SU-DHL-6 (cell line): ENCODE data around the gene IKBKG.
A peak's percentile ranks its signal among the peaks of the same experiment; 100 is the strongest.
"Not testable (repeated sequence)": the region's sequence is repeated elsewhere in the genome, so short reads cannot be mapped to it uniquely, and the experiment has no call there.

Source experiments
- H2AFZ ChIP-seq: fragments of 200-600 bp; sonication (generic); 2 replicates; pipeline ENCODE4 v1.6.1; 2014; ENCODE audit warnings: low read depth, mild to moderate bottlenecking, moderate library complexity, mixed read lengths, antibody characterized with exemption, low read length; ENCODE audit not compliant: severe bottlenecking
- H3F3A ChIP-seq: fragments of 200-600 bp; shearing (Covaris generic); 2 replicates; pipeline ENCODE4 v1.6.0; 2016; ENCODE audit warnings: antibody characterized with exemption, mild to moderate bottlenecking; ENCODE audit not compliant: insufficient read depth
- H3K27ac ChIP-seq: fragments of 200-600 bp; sonication (generic); 2 replicates; pipeline ENCODE4 v1.5.1; 2016; ENCODE audit warnings: low read depth, mild to moderate bottlenecking, low read length, moderate library complexity, mixed read lengths
- H3K27me3 ChIP-seq: fragments of 200-600 bp; sonication (generic), shearing (Covaris generic); 2 replicates; pipeline ENCODE4 v1.6.0; 2014; ENCODE audit warnings: mild to moderate bottlenecking, low read length
- H3K36me3 ChIP-seq: fragments of 200-600 bp; sonication (generic); 2 replicates; pipeline ENCODE4 v1.6.1; 2014; ENCODE audit warnings: mild to moderate bottlenecking, low read length, mixed read lengths
- H3K4me2 ChIP-seq: fragments of 300-600, 200-600 bp; shearing (Covaris generic), sonication (generic); 2 replicates; pipeline ENCODE4 v1.6.0; 2014; ENCODE audit warnings: low read length, low read depth, mild to moderate bottlenecking; ENCODE audit not compliant: poor library complexity, severe bottlenecking
- H3K4me3 ChIP-seq: fragments of 200-600 bp; sonication (generic); 2 replicates; pipeline ENCODE4 v1.5.1; 2014; ENCODE audit warnings: antibody characterized with exemption, low read length, mild to moderate bottlenecking, mixed read lengths; ENCODE audit not compliant: insufficient read depth, poor library complexity, severe bottlenecking
- H3K79me2 ChIP-seq: fragments of 200-600 bp; sonication (generic); 2 replicates; pipeline ENCODE4 v1.6.1; 2014; ENCODE audit warnings: mild to moderate bottlenecking, low read length, moderate library complexity; ENCODE audit not compliant: insufficient read depth
- H3K9ac ChIP-seq: fragments of 200-600 bp; sonication (generic); 2 replicates; pipeline ENCODE4 v1.7.0; 2014; ENCODE audit warnings: mild to moderate bottlenecking, low read length
- H3K9me2 ChIP-seq: fragments of 200-600 bp; sonication (generic); replicated peaks from 2 replicates; pipeline ENCODE4 v1.6.1; 2014; ENCODE audit warnings: low read length; ENCODE audit not compliant: insufficient read depth
- H3K9me3 ChIP-seq: fragments of 200-600 bp; sonication (generic); 2 replicates; pipeline ENCODE4 v1.6.1; 2014; ENCODE audit warnings: low read length, mixed read lengths; ENCODE audit not compliant: insufficient read depth
- H4K20me1 ChIP-seq: fragments of 200-600 bp; sonication (generic); 2 replicates; pipeline ENCODE4 v1.6.1; 2014; ENCODE audit warnings: low read depth, mild to moderate bottlenecking, antibody characterized with exemption, low read length, moderate library complexity, mixed read lengths
- EZH2phosphoT487 ChIP-seq: fragments of 200-600 bp; sonication (generic), shearing (Covaris generic); conservative IDR thresholded peaks from 2 replicates; pipeline ENCODE4 v1.6.1; 2018; ENCODE audit warnings: mild to moderate bottlenecking, antibody characterized with exemption, low read length, moderate library complexity, mixed read lengths
- TF ChIP-seq, protein P1 (sequence below): fragments of 200-600 bp; sonication (generic); IDR thresholded peaks from one replicate; pipeline ENCODE4 v1.5.1; 2017; ENCODE audit warnings: antibody characterized with exemption, mild to moderate bottlenecking, low read length, moderate library complexity; ENCODE audit not compliant: insufficient read depth, poor library complexity, severe bottlenecking

The IKBKG gene

DNA sequence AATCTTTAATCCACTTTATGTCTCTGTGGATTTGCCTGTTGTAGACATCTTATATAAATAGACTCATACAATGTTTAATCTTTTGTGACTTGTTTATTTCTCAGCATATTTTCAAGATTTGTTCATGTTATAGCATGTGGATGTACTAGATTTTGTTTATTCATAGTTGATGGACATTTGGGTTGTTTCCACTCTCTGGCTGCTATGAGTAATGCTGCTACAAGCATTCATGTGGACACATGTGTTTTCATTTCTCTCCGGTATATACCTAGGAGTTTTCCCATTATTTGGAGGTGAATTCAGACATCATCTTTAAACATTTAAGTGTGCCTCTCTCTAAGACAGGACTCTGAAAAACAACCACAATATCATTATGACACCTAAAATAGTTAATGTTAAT lies 2.3 kb downstream of the IKBKG start:
- Histone ChIP-seq H3K27me3 (no peaks in the 10 kb centered on the region), H3K9ac (0 out of 2 replicates have a peak overlapping the region, but pooled peaks have one; percentile 2), H3K9me2 (no peaks in the 10 kb centered on the region), H3F3A (peaks cover 8% of the 10 kb centered on the region; the same call in 1 of the 2 replicates), H3K9me3 (no peaks in the 10 kb centered on the region), H3K4me3 (no peak overlapping the region), H3K79me2 (peaks cover 43% of the 10 kb centered on the region), H4K20me1 (no peaks in the 10 kb centered on the region), H3K4me2 (peak overlapping the region; percentile 33), H3K27ac (no peak overlapping the region), H3K36me3 (no peaks in the 10 kb centered on the region), H2AFZ (no peak overlapping the region)
- TF ChIP-seq, protein P1, sequence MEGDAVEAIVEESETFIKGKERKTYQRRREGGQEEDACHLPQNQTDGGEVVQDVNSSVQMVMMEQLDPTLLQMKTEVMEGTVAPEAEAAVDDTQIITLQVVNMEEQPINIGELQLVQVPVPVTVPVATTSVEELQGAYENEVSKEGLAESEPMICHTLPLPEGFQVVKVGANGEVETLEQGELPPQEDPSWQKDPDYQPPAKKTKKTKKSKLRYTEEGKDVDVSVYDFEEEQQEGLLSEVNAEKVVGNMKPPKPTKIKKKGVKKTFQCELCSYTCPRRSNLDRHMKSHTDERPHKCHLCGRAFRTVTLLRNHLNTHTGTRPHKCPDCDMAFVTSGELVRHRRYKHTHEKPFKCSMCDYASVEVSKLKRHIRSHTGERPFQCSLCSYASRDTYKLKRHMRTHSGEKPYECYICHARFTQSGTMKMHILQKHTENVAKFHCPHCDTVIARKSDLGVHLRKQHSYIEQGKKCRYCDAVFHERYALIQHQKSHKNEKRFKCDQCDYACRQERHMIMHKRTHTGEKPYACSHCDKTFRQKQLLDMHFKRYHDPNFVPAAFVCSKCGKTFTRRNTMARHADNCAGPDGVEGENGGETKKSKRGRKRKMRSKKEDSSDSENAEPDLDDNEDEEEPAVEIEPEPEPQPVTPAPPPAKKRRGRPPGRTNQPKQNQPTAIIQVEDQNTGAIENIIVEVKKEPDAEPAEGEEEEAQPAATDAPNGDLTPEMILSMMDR, result no peak
- TF ChIP-seq EZH2phosphoT487, result no peak

DNA sequence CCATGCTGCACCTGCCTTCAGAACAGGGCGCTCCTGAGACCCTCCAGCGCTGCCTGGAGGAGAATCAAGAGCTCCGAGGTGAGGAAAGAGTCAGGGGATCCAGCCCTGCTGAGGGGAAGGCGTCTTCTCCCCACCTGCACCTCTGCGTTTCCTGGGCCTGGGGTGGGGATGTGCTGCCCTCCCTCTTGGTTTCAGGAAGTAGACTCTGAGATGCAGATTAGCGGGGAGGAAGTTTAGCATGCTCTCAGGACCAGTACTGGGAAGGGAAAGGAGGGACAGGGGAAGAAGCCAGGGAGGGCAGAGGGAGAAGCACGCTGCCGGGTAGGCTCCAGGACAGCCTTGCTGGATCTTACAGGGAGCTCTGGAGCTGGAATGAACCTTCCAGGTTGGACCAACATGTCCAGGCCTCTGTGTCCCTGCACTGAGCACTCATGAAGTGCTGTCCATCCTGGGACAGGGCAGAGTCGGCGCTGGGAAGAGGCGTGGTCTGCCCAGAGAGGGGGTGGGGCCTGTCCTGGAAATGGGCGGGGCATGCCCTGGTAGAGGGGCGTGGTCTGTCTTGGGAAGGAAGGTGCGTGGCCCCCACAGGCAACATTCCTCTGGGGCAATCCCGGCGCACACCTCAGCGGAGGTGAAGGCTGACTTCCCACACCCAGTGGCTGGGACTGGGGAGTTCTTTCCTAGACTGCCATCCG lies 4.8 kb downstream of the IKBKG start:
- H3K79me2 ChIP-seq, result peaks cover 36% of the 10 kb centered on the region
- H3K9me3 ChIP-seq, H3K9ac ChIP-seq, H3K27me3 ChIP-seq, H4K20me1 ChIP-seq, H2AFZ ChIP-seq, H3K4me2 ChIP-seq, H3K27ac ChIP-seq, H3K4me3 ChIP-seq, H3K9me2 ChIP-seq, H3F3A ChIP-seq, H3K36me3 ChIP-seq: not testable (repeated sequence)

DNA sequence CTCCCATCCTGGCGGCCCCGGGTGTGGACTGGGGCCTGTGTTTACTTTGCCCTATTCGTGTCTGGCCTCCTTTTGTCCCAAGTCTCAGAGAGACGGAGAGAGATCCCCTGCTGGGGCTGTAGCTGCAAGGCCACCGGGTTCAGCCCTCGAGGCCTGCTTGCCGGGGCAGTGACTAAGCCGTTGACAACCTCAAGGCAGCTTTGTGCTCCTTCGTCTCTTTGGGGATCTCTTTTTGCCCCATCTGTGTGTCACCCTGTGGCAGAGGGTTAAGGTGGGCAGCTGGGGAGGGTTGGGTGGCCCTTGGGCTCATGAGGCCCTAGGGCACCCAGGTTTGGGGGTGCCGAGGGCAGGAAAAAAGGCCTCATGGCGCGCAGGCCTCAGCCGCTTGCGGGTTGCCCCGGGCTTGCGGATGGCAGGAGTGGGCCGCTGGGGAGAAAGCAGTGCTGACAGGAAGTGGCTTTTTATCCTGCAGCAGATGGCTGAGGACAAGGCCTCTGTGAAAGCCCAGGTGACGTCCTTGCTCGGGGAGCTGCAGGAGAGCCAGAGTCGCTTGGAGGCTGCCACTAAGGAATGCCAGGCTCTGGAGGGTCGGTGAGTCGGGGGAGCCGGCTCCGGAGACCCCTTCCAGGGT lies 10.8 kb downstream of the IKBKG start:
- H3K36me3 ChIP-seq, H3K9me3 ChIP-seq, H3K4me3 ChIP-seq, H3K9me2 ChIP-seq, H3K27me3 ChIP-seq, H3F3A ChIP-seq, H3K27ac ChIP-seq, H3K9ac ChIP-seq, H3K79me2 ChIP-seq, H3K4me2 ChIP-seq, H2AFZ ChIP-seq, H4K20me1 ChIP-seq: not testable (repeated sequence)

DNA sequence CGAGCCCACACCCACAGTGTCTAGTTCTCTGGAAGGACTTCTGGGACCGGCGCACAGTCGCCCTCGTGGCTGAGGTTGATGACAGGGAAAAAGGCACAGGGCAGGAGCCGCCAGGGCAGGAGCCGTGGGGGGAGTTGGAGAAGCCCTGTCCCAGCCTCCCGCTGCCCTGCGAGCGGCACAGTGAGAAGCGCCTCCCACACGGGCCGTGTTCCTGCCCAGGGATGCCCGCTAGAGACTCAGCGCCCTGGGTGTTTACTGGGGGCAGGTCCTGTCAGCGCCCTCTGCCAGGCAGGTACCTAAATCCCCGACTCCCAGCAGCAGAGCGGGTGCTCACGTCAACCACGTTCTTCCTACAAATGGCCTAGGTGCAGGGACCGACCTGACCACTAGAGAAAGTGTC lies 11.5 kb downstream of the IKBKG start:
- H3K4me3 ChIP-seq, H3K36me3 ChIP-seq, H3K79me2 ChIP-seq, H3K9me2 ChIP-seq, H3K27ac ChIP-seq, H3K4me2 ChIP-seq, H3K9me3 ChIP-seq, H3K27me3 ChIP-seq, H2AFZ ChIP-seq, H4K20me1 ChIP-seq, H3K9ac ChIP-seq, H3F3A ChIP-seq: not testable (repeated sequence)

DNA sequence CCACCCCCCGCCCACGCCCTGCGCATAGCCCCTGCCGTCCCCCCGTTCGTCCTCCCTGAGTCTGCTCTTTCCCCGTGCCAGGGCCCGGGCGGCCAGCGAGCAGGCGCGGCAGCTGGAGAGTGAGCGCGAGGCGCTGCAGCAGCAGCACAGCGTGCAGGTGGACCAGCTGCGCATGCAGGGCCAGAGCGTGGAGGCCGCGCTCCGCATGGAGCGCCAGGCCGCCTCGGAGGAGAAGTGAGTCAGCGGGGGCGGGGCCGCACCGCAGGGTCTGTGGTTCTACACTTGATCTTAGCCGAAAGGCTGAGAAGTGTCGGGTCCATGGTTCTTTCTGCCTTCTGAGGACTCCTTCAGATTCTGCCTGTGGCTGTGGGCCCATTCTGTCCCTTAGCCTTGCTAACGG lies 12.9 kb downstream of the IKBKG start:
- H3K79me2 ChIP-seq, H3K27me3 ChIP-seq, H3F3A ChIP-seq, H3K4me3 ChIP-seq, H3K9me3 ChIP-seq, H4K20me1 ChIP-seq, H3K4me2 ChIP-seq, H3K9ac ChIP-seq, H2AFZ ChIP-seq, H3K9me2 ChIP-seq, H3K27ac ChIP-seq, H3K36me3 ChIP-seq: not testable (repeated sequence)

DNA sequence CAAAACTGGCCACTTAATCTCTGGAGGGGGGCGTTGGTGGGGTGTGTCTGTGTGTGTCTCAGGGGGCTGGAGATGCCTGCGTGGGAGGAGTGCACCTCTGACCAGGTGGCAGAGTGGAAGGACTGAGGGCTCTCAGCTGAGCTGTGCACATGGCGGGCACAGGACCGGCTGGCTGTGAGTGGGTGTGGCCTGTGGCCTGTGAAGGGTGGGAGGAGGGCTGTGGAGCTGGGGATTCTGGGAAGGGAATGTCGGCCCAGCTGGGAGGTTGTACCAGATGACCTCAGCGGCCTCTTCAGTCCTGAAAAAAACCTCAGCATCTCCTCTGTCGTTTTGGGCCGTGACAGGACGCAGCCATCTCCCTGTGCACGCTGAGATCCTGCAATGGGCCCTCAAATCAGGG lies 14.9 kb downstream of the IKBKG start:
- not testable (repeated sequence) for H3K36me3 ChIP-seq, H3K9ac ChIP-seq, H4K20me1 ChIP-seq, H3F3A ChIP-seq, H2AFZ ChIP-seq, H3K27me3 ChIP-seq, H3K27ac ChIP-seq, H3K4me3 ChIP-seq, H3K9me2 ChIP-seq, H3K4me2 ChIP-seq, H3K79me2 ChIP-seq, H3K9me3 ChIP-seq

DNA sequence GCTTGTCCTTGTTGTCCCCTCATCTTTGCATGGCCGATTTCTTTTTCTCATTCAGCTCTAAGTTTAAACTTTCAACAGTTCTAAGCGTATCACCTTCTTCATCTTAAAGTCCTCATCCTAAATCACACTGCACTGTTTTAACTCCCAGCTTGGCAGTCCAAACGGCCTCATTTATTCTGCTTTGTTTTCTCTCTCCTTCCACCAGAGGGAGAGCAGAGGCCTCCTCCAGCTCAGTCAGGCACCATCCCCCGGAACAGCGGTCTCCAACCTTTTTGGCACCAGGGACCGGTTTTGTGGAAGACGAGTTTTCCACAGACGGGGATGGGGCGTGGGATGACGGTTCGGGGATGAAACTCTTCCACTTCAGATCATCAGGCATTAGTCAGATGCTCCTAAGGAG lies 22.9 kb downstream of the IKBKG start:
- not testable (repeated sequence) for H3K9me2 ChIP-seq, H3K27me3 ChIP-seq, H3K9me3 ChIP-seq, H4K20me1 ChIP-seq, H3K36me3 ChIP-seq, H3K4me3 ChIP-seq, H3K27ac ChIP-seq, H3K9ac ChIP-seq, H3K4me2 ChIP-seq, H3K79me2 ChIP-seq, H2AFZ ChIP-seq, H3F3A ChIP-seq
